CD8-positive, alpha-beta memory T cell (primary cell): ENCODE measurements around the gene SLC16A9. TPM values are rescaled to one million over a fixed set of nuclear protein-coding genes. Genes with fewer than 3 reads are reported as not detected.
"Not testable (repeated sequence)": the region's sequence is repeated elsewhere in the genome, so short reads cannot be mapped to it uniquely, and the experiment has no call there.

ENCODE experiments used
- CTCF ChIA-PET: fragments of 350-600 bp; sonication (Branson Sonifier 250); formaldehyde crosslinking; loops from one replicate; lab custom pipeline; 2021; ENCODE audit warnings: antibody characterized with exemption; lab: Charles Lee
- POLR2A ChIA-PET: fragments of 350-600 bp; sonication (Branson Sonifier 250); formaldehyde crosslinking; loops from one replicate; lab custom pipeline; 2021; ENCODE audit warnings: antibody characterized with exemption; lab: Charles Lee
- DNase-seq, 5 donors: peaks; one replicate each; pipeline versions ENCODE4 v3.0.0 to v3.0.0-alpha.2; 2020 to 2022; ENCODE audit warnings: mixed read lengths in 1 of 5
- H3K27ac ChIP-seq: one replicate; pipeline ENCODE4 v1.7.0; 2013; ENCODE audit warnings: low read depth, mild to moderate bottlenecking, low read length, moderate library complexity
- H3K27me3 ChIP-seq: 2 replicates; pipeline ENCODE4 v1.7.0; 2013; ENCODE audit warnings: low read length, mild to moderate bottlenecking; ENCODE audit not compliant: insufficient read depth, poor library complexity, severe bottlenecking
- H3K36me3 ChIP-seq: 2 replicates; pipeline ENCODE4 v1.7.0; 2013; ENCODE audit warnings: mild to moderate bottlenecking, low read length, moderate library complexity; ENCODE audit not compliant: insufficient read depth
- H3K4me1 ChIP-seq: 2 replicates; pipeline ENCODE4 v1.7.0; 2013; ENCODE audit warnings: mild to moderate bottlenecking, low read length, moderate library complexity; ENCODE audit not compliant: insufficient read depth
- H3K4me3 ChIP-seq: 2 replicates; pipeline ENCODE4 v1.7.0; 2013; ENCODE audit warnings: mild to moderate bottlenecking, low read length
- H3K9me3 ChIP-seq: 2 replicates; pipeline ENCODE4 v1.7.0; 2013; ENCODE audit warnings: mild to moderate bottlenecking, low read length
- H3K27ac Mint-ChIP-seq, 8 donors: one replicate each; pipeline ENCODE4 v1.8.0; 2020 to 2021; ENCODE audit warnings: mixed read lengths in 8 of 8, mild to moderate bottlenecking in 6 of 8, inconsistent platforms in 3 of 8, moderate library complexity in 3 of 8
- H3K27me3 Mint-ChIP-seq, 2 donors: one replicate each; pipeline ENCODE4 v1.8.0; 2020 to 2021; ENCODE audit warnings: mixed read lengths in 2 of 2, mild to moderate bottlenecking in 1 of 2, moderate library complexity in 1 of 2
- H3K36me3 Mint-ChIP-seq, 3 donors: one replicate each; pipeline ENCODE4 v1.8.0; 2020 to 2021; ENCODE audit warnings: mixed read lengths in 3 of 3, inconsistent platforms in 1 of 3, mild to moderate bottlenecking in 1 of 3
- H3K4me1 Mint-ChIP-seq, 3 donors: one replicate each; pipeline ENCODE4 v1.8.0; 2020 to 2021; ENCODE audit warnings: mixed read lengths in 3 of 3, inconsistent platforms in 1 of 3, mild to moderate bottlenecking in 1 of 3
- H3K4me3 Mint-ChIP-seq, 7 donors: one replicate each; pipeline ENCODE4 v1.8.0; 2020 to 2021; ENCODE audit warnings: mixed read lengths in 7 of 7, mild to moderate bottlenecking in 6 of 7, moderate library complexity in 4 of 7, inconsistent platforms in 2 of 7
- H3K9me3 Mint-ChIP-seq, 5 donors: one replicate each; pipeline ENCODE4 v1.8.0; 2020 to 2022; ENCODE audit warnings: mixed read lengths in 5 of 5, mild to moderate bottlenecking in 3 of 5, moderate library complexity in 2 of 5, inconsistent platforms in 1 of 5
- polyA plus RNA-seq: library from polyadenylated mRNA; unstranded; fragments of 300-500 nt; fragmentation: Illumina TruSeq; gene quantifications from one replicate; pipeline ENCODE4 v1.2.3, GENCODE V29; 2021
- total RNA-seq, 2 experiments: library from RNA; stranded (reverse); gene quantifications; one replicate each; pipeline ENCODE4 v1.2.3, GENCODE V29; 2021

SLC16A9 gene
- total and polyA plus RNA-seq, 3 experiments from 2014 or later: 0.27 to 0.31 TPM; not detected in 1

DNA sequence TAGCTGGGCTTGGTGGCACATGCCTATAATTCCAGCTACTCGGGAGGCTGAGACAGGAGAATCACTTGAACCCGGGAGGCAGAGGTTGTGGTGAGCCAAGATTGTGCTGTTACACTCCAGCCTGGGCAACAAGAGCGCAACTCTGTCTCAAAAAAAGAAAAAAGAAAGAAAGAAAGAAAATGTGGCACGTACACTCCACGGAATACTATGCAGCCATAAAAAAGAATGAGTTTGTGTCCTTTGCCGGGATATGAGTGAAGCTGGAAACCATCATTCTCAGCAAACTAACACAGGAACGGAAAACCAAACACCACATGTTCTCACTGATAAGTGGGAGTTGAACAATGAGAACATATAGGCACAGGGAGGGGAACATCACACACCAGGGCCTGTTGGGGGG, 46.4 kb downstream of the SLC16A9 start:
- H3K4me3 ChIP-seq, H3K27ac Mint-ChIP-seq, H3K36me3 Mint-ChIP-seq, CTCF ChIA-PET, H3K4me3 Mint-ChIP-seq, H3K27me3 ChIP-seq, H3K9me3 ChIP-seq, H3K36me3 ChIP-seq, H3K27ac ChIP-seq, POLR2A ChIA-PET, H3K4me1 Mint-ChIP-seq, DNase-seq, H3K9me3 Mint-ChIP-seq, H3K4me1 ChIP-seq: not testable (repeated sequence)
- H3K27me3 Mint-ChIP-seq: peaks cover 13 to 18% of the 10 kb centered on the region in 2 donors

GRCh38 chr10:59657724-59658123, 51.9 kb downstream of the SLC16A9 start:
- Mint-ChIP-seq H3K36me3 (no peaks in the 10 kb centered on the region), H3K4me3 (no peak overlapping the region), H3K27ac (no peak overlapping the region), H3K27me3 (peaks cover 14 to 30% of the 10 kb centered on the region in 2 donors), H3K9me3 (peaks cover 0 to 7% (median 0%) of the 10 kb centered on the region in 5 donors), H3K4me1 (peaks cover 0 to 7% (median 0%) of the 10 kb centered on the region in 3 donors)
- H3K4me3 ChIP-seq: no peak overlapping the region
- DNase-seq: no peak
- POLR2A ChIA-PET: no interaction called here
- no peaks in the 10 kb centered on the region for H3K9me3 ChIP-seq
- H3K27ac ChIP-seq: no peak overlapping the region
- CTCF ChIA-PET: no interaction called here
- no peaks in the 10 kb centered on the region for H3K27me3 ChIP-seq
- H3K4me1 ChIP-seq: no peaks in the 10 kb centered on the region
- no peaks in the 10 kb centered on the region for H3K36me3 ChIP-seq

- Mint-ChIP-seq H3K36me3 (no peaks in the 10 kb centered on the region), H3K4me3 (no peak overlapping the region), H3K27me3 (peaks cover 9 to 32% of the 10 kb centered on the region in 2 donors), H3K4me1 (peaks cover 0 to 7% (median 0%) of the 10 kb centered on the region in 3 donors), H3K27ac (no peak overlapping the region), H3K9me3 (peaks cover 0 to 7% (median 0%) of the 10 kb centered on the region in 5 donors)
- H3K27me3 ChIP-seq: no peaks in the 10 kb centered on the region
- no peak overlapping the region for H3K27ac ChIP-seq
- no peaks in the 10 kb centered on the region for H3K9me3 ChIP-seq
- DNase-seq: no peak
- H3K4me1 ChIP-seq: no peaks in the 10 kb centered on the region
- CTCF ChIA-PET: no interaction called here
- no peaks in the 10 kb centered on the region for H3K36me3 ChIP-seq
- H3K4me3 ChIP-seq: no peak overlapping the region
- POLR2A ChIA-PET: no interaction called here
Observed at GRCh38 chr10:59655309-59655708, 54.3 kb downstream of the SLC16A9 start.

- Mint-ChIP-seq H3K27ac (peak overlapping the region in 1 of 8 donors; percentile 51), H3K4me3 (no peak overlapping the region), H3K9me3 (no peaks in the 10 kb centered on the region), H3K4me1 (peaks cover 0 to 7% (median 0%) of the 10 kb centered on the region in 3 donors), H3K36me3 (no peaks in the 10 kb centered on the region), H3K27me3 (peaks cover 1 to 25% of the 10 kb centered on the region in 2 donors)
- Histone ChIP-seq H3K4me1 (no peaks in the 10 kb centered on the region), H3K27me3 (no peaks in the 10 kb centered on the region), H3K36me3 (no peaks in the 10 kb centered on the region), H3K27ac (no peak overlapping the region), H3K9me3 (no peaks in the 10 kb centered on the region), H3K4me3 (no peak overlapping the region)
- ChIA-PET POLR2A (no interaction called here), CTCF (no interaction called here)
- no peak for DNase-seq
Observed at GRCh38 chr10:59654007-59654406, 55.6 kb downstream of the SLC16A9 start.

- peaks cover 0 to 7% (median 0%) of the 10 kb centered on the region in 3 donors for H3K4me1 Mint-ChIP-seq
- no peaks in the 10 kb centered on the region for H3K27me3 ChIP-seq
- ChIA-PET CTCF (no interaction called here), POLR2A (no interaction called here)
- no peaks in the 10 kb centered on the region for H3K36me3 ChIP-seq
- peaks cover 8 to 10% of the 10 kb centered on the region in 2 donors for H3K27me3 Mint-ChIP-seq
- no peaks in the 10 kb centered on the region for H3K9me3 ChIP-seq
- H3K27ac ChIP-seq: no peak overlapping the region
- peaks cover 0 to 4% (median 0%) of the 10 kb centered on the region in 5 donors for H3K9me3 Mint-ChIP-seq
- no peaks in the 10 kb centered on the region for H3K36me3 Mint-ChIP-seq
- no peak overlapping the region for H3K27ac Mint-ChIP-seq
- H3K4me3 ChIP-seq: no peak overlapping the region
- DNase-seq: no peak
- H3K4me3 Mint-ChIP-seq: no peak overlapping the region
- no peaks in the 10 kb centered on the region for H3K4me1 ChIP-seq
Observed at GRCh38 chr10:59651902-59652301, 57.7 kb downstream of the SLC16A9 start.

- Histone ChIP-seq H3K27ac (no peak overlapping the region), H3K4me3 (no peak overlapping the region), H3K4me1 (no peaks in the 10 kb centered on the region), H3K36me3 (no peaks in the 10 kb centered on the region), H3K9me3 (no peaks in the 10 kb centered on the region), H3K27me3 (no peaks in the 10 kb centered on the region)
- Mint-ChIP-seq H3K36me3 (no peaks in the 10 kb centered on the region), H3K4me3 (no peak overlapping the region), H3K27me3 (peaks cover 8 to 10% of the 10 kb centered on the region in 2 donors), H3K9me3 (peaks cover 0 to 15% (median 13%) of the 10 kb centered on the region in 5 donors), H3K27ac (no peak overlapping the region), H3K4me1 (peaks cover 0 to 7% (median 0%) of the 10 kb centered on the region in 3 donors)
- POLR2A ChIA-PET: no interaction called here
- no peak for DNase-seq
- CTCF ChIA-PET: no interaction called here
Observed at GRCh38 chr10:59649606-59650346, 59.9 kb downstream of the SLC16A9 start.

DNA sequence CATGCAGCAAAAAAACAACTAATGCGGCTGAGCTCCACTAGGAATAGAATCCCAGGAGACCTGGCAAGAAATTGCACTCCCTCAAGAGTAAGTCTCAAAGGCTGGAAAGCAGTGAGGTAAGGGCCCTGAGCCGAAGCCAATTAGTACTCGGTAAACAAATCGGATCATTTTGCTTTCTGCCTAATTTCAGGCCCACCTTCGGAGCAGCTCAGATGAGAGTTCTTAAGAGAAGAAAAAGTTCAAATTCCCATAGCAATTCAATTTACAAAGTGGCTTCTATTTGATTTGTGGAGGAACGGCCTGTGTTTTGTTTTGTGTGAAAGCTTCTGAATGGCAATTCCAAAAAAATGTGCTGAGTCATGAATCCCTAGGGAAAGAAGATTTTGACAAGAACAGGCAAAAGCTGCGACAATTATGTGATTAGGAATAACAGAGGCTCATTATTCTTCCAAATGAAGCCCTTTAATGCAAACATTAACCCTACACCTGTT, 60.9 kb downstream of the SLC16A9 start:
- H3K4me3 ChIP-seq: no peak overlapping the region
- ChIA-PET POLR2A (no interaction called here), CTCF (no interaction called here)
- H3K4me1 ChIP-seq: no peaks in the 10 kb centered on the region
- DNase-seq: no peak
- Mint-ChIP-seq H3K4me1 (peaks cover 0 to 2% (median 0%) of the 10 kb centered on the region in 3 donors), H3K27me3 (peaks cover 8 to 12% of the 10 kb centered on the region in 2 donors), H3K27ac (no peak overlapping the region), H3K36me3 (no peaks in the 10 kb centered on the region), H3K9me3 (peaks cover 0 to 20% (median 19%) of the 10 kb centered on the region in 5 donors), H3K4me3 (no peak overlapping the region)
- H3K27ac ChIP-seq: no peak overlapping the region
- no peaks in the 10 kb centered on the region for H3K36me3 ChIP-seq
- H3K9me3 ChIP-seq: no peaks in the 10 kb centered on the region
- H3K27me3 ChIP-seq: no peaks in the 10 kb centered on the region

GRCh38 chr10:59644841-59645240, 64.8 kb downstream of the SLC16A9 start:
- CTCF ChIA-PET: no interaction called here
- Mint-ChIP-seq H3K36me3 (no peaks in the 10 kb centered on the region), H3K4me3 (no peak overlapping the region), H3K9me3 (peaks cover 2 to 20% (median 19%) of the 10 kb centered on the region in 5 donors), H3K27ac (no peak overlapping the region), H3K27me3 (peaks cover 4 to 12% of the 10 kb centered on the region in 2 donors), H3K4me1 (no peaks in the 10 kb centered on the region)
- Histone ChIP-seq H3K36me3 (no peaks in the 10 kb centered on the region), H3K27me3 (no peaks in the 10 kb centered on the region), H3K4me1 (no peaks in the 10 kb centered on the region), H3K27ac (no peak overlapping the region), H3K9me3 (no peaks in the 10 kb centered on the region), H3K4me3 (no peak overlapping the region)
- DNase-seq: no peak
- POLR2A ChIA-PET: no interaction called here
